HUES6 (cell line): ENCODE data around the gene ARMH4.

Source experiments
- H3K27ac ChIP-seq: 2 replicates; pipeline ENCODE4 v1.7.0; 2013; ENCODE audit warnings: low read depth, mild to moderate bottlenecking, low read length, inconsistent platforms
- H3K27me3 ChIP-seq: 2 replicates; pipeline ENCODE4 v1.6.1; 2013; ENCODE audit warnings: low read length; ENCODE audit not compliant: control insufficient read depth, insufficient read depth
- H3K36me3 ChIP-seq: 2 replicates; pipeline ENCODE4 v1.6.1; 2013; ENCODE audit warnings: low read length; ENCODE audit not compliant: control insufficient read depth, insufficient read depth
- H3K4me1 ChIP-seq: 2 replicates; pipeline ENCODE4 v1.6.1; 2013; ENCODE audit warnings: low read length; ENCODE audit not compliant: control insufficient read depth, insufficient read depth
- H3K4me3 ChIP-seq: 2 replicates; pipeline ENCODE4 v1.5.1; 2013; ENCODE audit warnings: low read depth, low read length
- H3K9ac ChIP-seq: one replicate; pipeline ENCODE4 v1.6.1; 2013; ENCODE audit warnings: mild to moderate bottlenecking, low read length
- H3K9me3 ChIP-seq: 2 replicates; pipeline ENCODE4 v1.6.1; 2013; ENCODE audit warnings: low read depth, low read length; ENCODE audit not compliant: control insufficient read depth, insufficient read depth

The ARMH4 gene

DNA sequence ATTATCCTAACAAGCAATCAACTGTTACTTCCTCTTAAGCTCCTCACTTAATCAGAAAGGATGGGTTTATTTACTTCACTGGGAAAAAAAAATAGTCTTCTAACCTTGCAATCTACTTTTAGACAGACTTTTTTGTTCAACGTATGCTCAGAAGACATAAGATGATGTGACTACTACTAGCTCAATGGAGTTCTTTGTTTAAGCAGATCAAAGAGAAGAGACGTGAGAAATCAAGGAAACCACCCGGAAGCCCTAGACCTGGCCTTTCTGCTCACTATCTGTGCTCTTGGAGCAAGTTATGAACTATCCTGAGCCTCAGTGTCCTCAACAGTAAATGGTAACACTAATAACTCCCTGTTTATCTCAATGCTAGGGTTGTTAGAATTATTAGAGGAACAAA is 78.5 kb downstream of the ARMH4 start:
- Histone ChIP-seq H3K4me1 (peaks cover 12% of the 10 kb centered on the region), H3K27me3 (no peaks in the 10 kb centered on the region), H3K9me3 (no peaks in the 10 kb centered on the region), H3K4me3 (no peak overlapping the region), H3K36me3 (no peaks in the 10 kb centered on the region), H3K27ac (no peak overlapping the region), H3K9ac (no peak overlapping the region)

DNA sequence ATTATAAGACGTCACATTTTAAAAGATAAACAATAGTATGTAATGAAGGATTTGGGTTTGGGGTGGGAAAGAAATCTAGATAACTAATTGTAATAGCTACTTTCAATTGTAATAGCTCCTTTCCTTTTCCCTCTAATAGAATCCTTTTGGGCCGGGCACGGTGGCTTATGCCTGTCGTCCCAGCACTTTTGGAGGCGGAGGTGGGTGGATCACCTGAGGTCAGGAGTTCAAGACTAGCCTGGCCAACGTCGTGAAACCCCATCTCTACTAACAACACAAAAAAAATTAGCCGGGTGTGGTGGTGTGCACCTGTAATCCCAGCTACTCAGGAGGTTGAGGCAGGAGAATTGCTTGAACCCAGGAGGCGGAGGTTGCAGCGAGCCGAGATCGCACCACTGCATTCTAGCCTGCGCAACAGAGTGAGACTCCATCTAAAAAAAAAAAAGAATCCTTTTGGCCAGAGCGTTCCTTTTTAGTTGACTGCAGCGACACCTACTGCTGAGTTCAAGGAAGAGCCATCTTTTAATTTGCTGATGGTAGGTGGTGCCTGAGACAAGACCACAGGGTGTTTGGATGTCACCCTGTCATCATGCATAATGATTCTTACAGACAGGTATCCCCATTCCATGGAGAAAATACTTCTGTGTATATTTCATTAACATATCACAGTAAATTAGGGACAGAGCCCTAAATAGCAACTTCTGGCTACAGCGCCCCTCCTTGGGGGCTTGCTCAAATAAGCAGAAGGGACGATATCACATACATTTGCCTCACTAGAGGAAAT is 79.5 kb downstream of the ARMH4 start:
- Histone ChIP-seq H3K4me3 (peak overlapping the region; percentile 31), H3K9me3 (no peaks in the 10 kb centered on the region), H3K36me3 (no peaks in the 10 kb centered on the region)

DNA sequence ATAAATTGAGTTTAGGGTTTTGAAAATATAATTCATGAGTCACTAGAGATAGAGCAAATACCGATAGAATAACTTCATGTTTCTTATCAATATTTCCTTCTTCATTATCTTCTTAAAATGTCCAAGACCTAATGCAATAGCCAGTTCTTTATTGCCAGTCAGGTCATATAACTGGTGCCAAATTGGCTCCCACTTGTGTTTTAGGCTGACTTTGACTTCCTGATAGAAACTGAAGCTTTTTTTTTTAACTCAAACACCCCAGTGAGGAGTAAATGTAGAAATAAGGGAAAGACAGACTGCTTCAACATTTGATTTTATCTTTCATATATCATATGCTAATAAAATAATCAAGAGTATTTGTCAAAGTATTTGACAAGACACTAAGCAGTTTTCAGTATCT is 80.7 kb downstream of the ARMH4 start:
- Histone ChIP-seq H3K4me3 (no peak overlapping the region), H3K9ac (no peak overlapping the region), H3K4me1 (no peaks in the 10 kb centered on the region), H3K9me3 (no peaks in the 10 kb centered on the region), H3K27me3 (no peaks in the 10 kb centered on the region), H3K36me3 (no peaks in the 10 kb centered on the region), H3K27ac (no peak overlapping the region)

More for the DNA sequence above, 79.5 kb downstream of the ARMH4 start:
- H3K27ac ChIP-seq = no peak overlapping the region
- peaks cover 2% of the 10 kb centered on the region for H3K4me1 ChIP-seq
- H3K27me3 ChIP-seq = no peaks in the 10 kb centered on the region
- no peak overlapping the region for H3K9ac ChIP-seq

GRCh38 chr14:58068306-58068705 is 83.7 kb downstream of the ARMH4 start:
- H3K4me1 ChIP-seq = no peaks in the 10 kb centered on the region
- H3K27ac ChIP-seq = no peak overlapping the region

GRCh38 chr14:58066115-58066514 is 85.9 kb downstream of the ARMH4 start:
- no peaks in the 10 kb centered on the region for H3K9me3 ChIP-seq
- H3K36me3 ChIP-seq = no peaks in the 10 kb centered on the region
- H3K27me3 ChIP-seq = no peaks in the 10 kb centered on the region
- H3K9ac ChIP-seq = no peak overlapping the region
- peaks cover 3% of the 10 kb centered on the region; the same call in 1 of the 2 replicates for H3K4me1 ChIP-seq
- H3K27ac ChIP-seq = no peak overlapping the region
- H3K4me3 ChIP-seq = no peak overlapping the region

More at GRCh38 chr14:58068306-58068705, 83.7 kb downstream of the ARMH4 start:
- Histone ChIP-seq H3K36me3 (no peaks in the 10 kb centered on the region), H3K4me3 (no peak overlapping the region), H3K9ac (no peak overlapping the region), H3K9me3 (no peaks in the 10 kb centered on the region), H3K27me3 (no peaks in the 10 kb centered on the region)

GRCh38 chr14:58061581-58061980 is 90.4 kb downstream of the ARMH4 start:
- Histone ChIP-seq H3K4me1 (peaks cover 10% of the 10 kb centered on the region; the same call in 1 of the 2 replicates), H3K9me3 (no peaks in the 10 kb centered on the region), H3K27ac (no peak overlapping the region), H3K27me3 (no peaks in the 10 kb centered on the region), H3K9ac (no peak overlapping the region), H3K4me3 (no peak overlapping the region), H3K36me3 (no peaks in the 10 kb centered on the region)

DNA sequence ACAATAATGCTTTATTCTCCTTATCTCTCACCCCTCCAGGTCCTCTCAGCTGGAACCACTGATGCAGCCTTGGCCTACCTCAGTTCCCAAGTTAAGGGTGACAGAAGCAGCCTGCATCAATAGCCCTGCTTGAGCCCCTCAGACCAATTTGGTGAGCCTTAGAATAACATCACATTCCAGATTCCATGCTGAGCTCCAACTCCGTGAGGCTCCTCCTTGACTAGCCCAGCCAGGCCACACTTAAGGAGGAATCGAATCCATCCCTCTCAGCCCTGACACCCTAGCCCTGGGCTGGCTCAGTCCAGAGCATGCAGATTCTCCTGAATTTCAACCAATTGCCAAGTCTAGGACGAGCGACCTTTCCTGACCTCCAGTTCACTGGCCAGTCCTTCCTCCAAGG is 91.1 kb downstream of the ARMH4 start:
- Histone ChIP-seq H3K4me1 (peaks cover 10% of the 10 kb centered on the region; the same call in 1 of the 2 replicates), H3K27me3 (no peaks in the 10 kb centered on the region), H3K36me3 (no peaks in the 10 kb centered on the region), H3K9me3 (no peaks in the 10 kb centered on the region), H3K9ac (no peak overlapping the region), H3K27ac (no peak overlapping the region), H3K4me3 (no peak overlapping the region)

DNA sequence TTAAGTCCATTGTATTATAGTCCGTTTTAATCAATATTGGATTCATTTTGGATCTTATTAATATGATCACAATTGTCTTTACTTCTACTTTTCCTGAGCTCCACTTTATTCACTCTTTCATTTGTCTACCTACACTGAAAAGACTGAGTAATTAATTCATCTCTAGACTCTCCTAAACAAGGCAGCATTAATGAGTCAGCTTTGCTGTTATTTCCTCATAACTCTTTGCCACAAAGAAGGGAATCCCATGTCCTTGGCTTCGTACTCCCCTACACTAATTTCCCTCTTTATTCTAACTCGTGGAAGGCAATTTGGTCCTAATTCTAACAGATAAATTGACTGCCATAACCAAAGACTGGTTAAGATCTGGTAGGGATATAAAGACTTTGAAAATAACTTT is 91.9 kb downstream of the ARMH4 start:
- H3K4me1 ChIP-seq = peaks cover 10% of the 10 kb centered on the region; the same call in 1 of the 2 replicates
- no peak overlapping the region for H3K27ac ChIP-seq
- H3K27me3 ChIP-seq = no peaks in the 10 kb centered on the region
- no peaks in the 10 kb centered on the region for H3K36me3 ChIP-seq
- H3K9ac ChIP-seq = no peak overlapping the region
- no peak overlapping the region for H3K4me3 ChIP-seq
- no peaks in the 10 kb centered on the region for H3K9me3 ChIP-seq

DNA sequence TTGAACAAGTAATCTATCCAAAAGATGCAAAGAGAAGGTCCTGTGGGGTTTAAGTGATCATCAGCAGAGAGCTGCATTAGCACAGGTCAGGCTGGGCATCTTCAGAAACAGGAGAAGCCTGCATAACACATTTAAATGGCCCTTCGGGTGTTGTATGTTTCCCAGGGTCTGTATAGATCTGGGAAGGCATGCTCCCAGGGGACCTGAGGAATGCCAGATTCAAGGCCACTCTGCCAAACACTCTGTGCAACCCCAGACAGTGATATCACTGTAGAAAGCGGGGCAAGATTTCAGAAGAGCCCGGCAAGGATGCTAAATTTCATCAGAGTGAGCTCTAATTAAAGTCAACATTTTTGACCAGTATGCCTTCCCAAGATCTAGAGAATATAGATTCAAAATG is 92.9 kb downstream of the ARMH4 start:
- H3K9me3 ChIP-seq = no peaks in the 10 kb centered on the region
- H3K27ac ChIP-seq = no peak overlapping the region
- H3K4me3 ChIP-seq = no peak overlapping the region
- peaks cover 10% of the 10 kb centered on the region; the same call in 1 of the 2 replicates for H3K4me1 ChIP-seq
- H3K9ac ChIP-seq = no peak overlapping the region
- H3K27me3 ChIP-seq = no peaks in the 10 kb centered on the region
- no peaks in the 10 kb centered on the region for H3K36me3 ChIP-seq

DNA sequence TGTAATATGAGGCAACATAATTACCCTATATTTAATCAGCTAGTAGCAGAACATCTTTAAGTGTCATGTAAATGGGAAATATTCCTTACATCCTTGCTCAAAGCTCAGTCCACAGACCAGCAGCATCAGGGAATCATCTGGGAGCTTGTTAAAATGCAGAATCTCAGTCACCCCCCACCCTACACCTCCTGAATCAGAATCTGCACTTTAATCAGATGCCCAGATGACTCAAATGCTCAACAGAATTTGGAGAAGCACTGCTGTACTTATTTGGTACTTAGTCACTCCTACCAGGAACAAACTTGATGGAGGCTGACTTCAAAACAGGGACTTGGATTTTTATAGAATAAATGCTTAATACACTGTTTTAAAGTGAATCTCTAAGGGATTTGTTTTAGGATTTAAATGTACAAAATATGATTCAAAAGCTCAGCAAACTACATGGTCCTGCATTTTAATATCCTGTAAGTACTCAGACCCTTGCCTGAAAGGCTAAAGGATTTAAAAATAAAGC is 96.5 kb downstream of the ARMH4 start:
- H3K27ac ChIP-seq = no peak overlapping the region
- H3K9ac ChIP-seq = no peak overlapping the region
- no peak overlapping the region for H3K4me3 ChIP-seq
- H3K4me1 ChIP-seq = peaks cover 2% of the 10 kb centered on the region; the same call in 1 of the 2 replicates
- no peaks in the 10 kb centered on the region for H3K27me3 ChIP-seq
- no peaks in the 10 kb centered on the region for H3K36me3 ChIP-seq
- H3K9me3 ChIP-seq = no peaks in the 10 kb centered on the region

DNA sequence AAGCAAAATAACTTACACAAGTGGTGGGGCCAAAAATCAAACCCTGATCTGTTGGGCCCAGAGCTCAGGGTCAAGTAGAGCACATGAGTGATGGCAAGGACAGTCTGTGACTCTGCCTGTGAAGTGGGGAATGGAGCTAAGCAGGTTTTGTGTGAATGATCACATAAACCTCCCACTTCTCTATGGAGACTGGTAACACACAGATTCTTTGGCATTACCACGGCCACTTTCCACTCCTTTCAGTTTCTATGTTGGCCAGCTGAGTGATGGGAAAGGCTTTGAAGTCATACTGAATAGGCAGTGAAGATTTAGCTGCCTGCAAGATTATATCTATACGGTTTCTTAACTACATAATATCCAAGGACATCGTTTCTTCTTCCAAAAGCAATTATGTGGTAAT is 97.9 kb downstream of the ARMH4 start:
- H3K27ac ChIP-seq = no peak overlapping the region
- no peak overlapping the region for H3K4me3 ChIP-seq
- H3K36me3 ChIP-seq = no peaks in the 10 kb centered on the region

More for the DNA sequence above, 97.9 kb downstream of the ARMH4 start:
- Histone ChIP-seq H3K27me3 (no peaks in the 10 kb centered on the region), H3K9me3 (no peaks in the 10 kb centered on the region), H3K4me1 (no peaks in the 10 kb centered on the region), H3K9ac (no peak overlapping the region)
